K562 (cell line): Measurements from ENCODE around the gene CBX3. TPM values are rescaled to one million over a fixed set of nuclear protein-coding genes. Genes with fewer than 3 reads are reported as not detected.

ENCODE experiments used
- CEBPB ChIP-seq: fragments of 450-650 bp; IDR thresholded peaks from 2 replicates; pipeline ENCODE4 v1.6.1; 2016; ENCODE audit warnings: missing genetic modification characterization, missing compliant biosample characterization
- CHD4 ChIP-seq: fragments of 200-600 bp; sonication (generic); IDR thresholded peaks from 3 replicates; pipeline ENCODE4 v1.6.1; 2012; ENCODE audit warnings: low read depth, mild to moderate bottlenecking, mixed read lengths, low read length, inconsistent platforms; ENCODE audit not compliant: insufficient read depth, insufficient replicate concordance, poor library complexity, severe bottlenecking
- CREB3L1 ChIP-seq: fragments of 450-650 bp; IDR thresholded peaks from 2 replicates; pipeline ENCODE4 v1.6.1; 2014; ENCODE audit warnings: low read depth, mild to moderate bottlenecking, moderate library complexity, borderline replicate concordance
- HINFP ChIP-seq: fragments of 450-650 bp; conservative IDR thresholded peaks from 2 replicates; pipeline ENCODE4 v1.6.1; 2016; ENCODE audit warnings: missing genetic modification characterization, low read depth, mild to moderate bottlenecking, control low read depth, missing compliant biosample characterization
- MCM5 ChIP-seq: fragments of 450-650 bp; IDR thresholded peaks from 2 replicates; pipeline ENCODE4 v1.6.1; 2016; ENCODE audit warnings: low read depth
- NR1H2 ChIP-seq: sonication (generic); formaldehyde crosslinking; IDR thresholded peaks from 2 replicates; pipeline ENCODE4 v1.4.0; 2020; ENCODE audit warnings: mild to moderate bottlenecking, missing genetic modification reagents
- PRDM10 ChIP-seq: fragments of 450-650 bp; IDR thresholded peaks from 2 replicates; pipeline ENCODE4 v1.6.1; 2018; ENCODE audit not compliant: partially characterized antibody
- SMAD2 ChIP-seq: fragments of 150-350 bp; IDR thresholded peaks from 2 replicates; pipeline ENCODE4 v1.6.1; 2014; ENCODE audit warnings: low read depth, mild to moderate bottlenecking, low read length
- SMARCE1 ChIP-seq: fragments of 450-650 bp; IDR thresholded peaks from 2 replicates; pipeline ENCODE4 v1.7.1; 2016; ENCODE audit warnings: mild to moderate bottlenecking
- SREBF2 ChIP-seq: sonication (generic); formaldehyde crosslinking; IDR thresholded peaks from 2 replicates; pipeline ENCODE4 v1.4.0; 2020; ENCODE audit warnings: mild to moderate bottlenecking, missing genetic modification reagents
- TOE1 ChIP-seq, 2 experiments: fragments of 450-650 bp in 1 of 2; sonication (generic) in 1 of 2; formaldehyde crosslinking in 1 of 2; IDR thresholded peaks; 2 replicates each; pipeline versions ENCODE4 v1.7.1 to v1.8.0; 2016 to 2022; ENCODE audit warnings: borderline replicate concordance in 2 of 2, mild to moderate bottlenecking in 2 of 2, antibody characterized with exemption in 1 of 2, inconsistent platforms in 1 of 2, low read depth in 1 of 2, missing genetic modification reagents in 1 of 2, moderate library complexity in 1 of 2
- ZNF253 ChIP-seq: fragments of 250-450 bp; sonication (Bioruptor Pico); conservative IDR thresholded peaks from 2 replicates; pipeline ENCODE4 v1.6.1; 2021; ENCODE audit warnings: mild to moderate bottlenecking
- polyA plus RNA-seq, 8 experiments: library from polyadenylated mRNA; depleted of rRNA in 4 of 8; stranded (reverse) in 5 of 8; unstranded in 3 of 8; fragments of >200 nt; fragmentation: Nextera tagmentation in 2 of 8; fragmentation: Illumina TruSeq in 1 of 8; extraction: Ambion mirVana in 2 of 8; extraction: Trizol in 1 of 8; gene quantifications; 2 replicates each; pipeline versions ENCODE4 v1.2.1 to v1.2.3, GENCODE V29; 2011 to 2014; ENCODE audit warnings: inconsistent platforms in 1 of 8, missing spikeins in 1 of 8
- total RNA-seq, 7 experiments: library from RNA; depleted of rRNA in 6 of 7; stranded (reverse); fragments of >200 nt in 6 of 7; fragmentation: Illumina TruSeq in 2 of 7; extraction: Trizol in 2 of 7; gene quantifications; 2 replicates each; pipeline versions ENCODE4 v1.2.1 to v1.2.3, GENCODE V29; 2011 to 2021; ENCODE audit warnings: low replicate concordance in 1 of 7
- TF ChIP-seq, protein P1 (sequence below): sonication (generic); formaldehyde crosslinking; IDR thresholded peaks from 2 replicates; pipeline ENCODE4 v1.8.0; 2022; ENCODE audit warnings: mild to moderate bottlenecking, missing genetic modification reagents
- TF ChIP-seq, protein P2 (sequence below), 2 experiments: fragments of 250-450 bp in 1 of 2; fragments of 450-650 bp in 1 of 2; sonication (Bioruptor Pico) in 1 of 2; IDR thresholded peaks; 2 replicates each; pipeline versions ENCODE4 v1.6.1 to v1.8.0; 2016 to 2021; ENCODE audit warnings: mild to moderate bottlenecking in 2 of 2, moderate library complexity in 2 of 2, missing compliant biosample characterization in 1 of 2, missing genetic modification characterization in 1 of 2
- TF ChIP-seq, protein P3 (sequence below): fragments of 250-450 bp; sonication (Bioruptor Pico); IDR thresholded peaks from 2 replicates; pipeline ENCODE4 v1.8.0; 2021; ENCODE audit warnings: mild to moderate bottlenecking, moderate library complexity

The CBX3 gene
- total and polyA plus RNA-seq, 9 of the 15 experiments (the other 6 are each of a cell fraction or from before 2014, with no cell fraction given), result 198 to 413 (median 328) TPM

GRCh38 chr7:26188206-26188956, 13.2 kb upstream of the CBX3 start (continued):
- TF ChIP-seq, protein P1, sequence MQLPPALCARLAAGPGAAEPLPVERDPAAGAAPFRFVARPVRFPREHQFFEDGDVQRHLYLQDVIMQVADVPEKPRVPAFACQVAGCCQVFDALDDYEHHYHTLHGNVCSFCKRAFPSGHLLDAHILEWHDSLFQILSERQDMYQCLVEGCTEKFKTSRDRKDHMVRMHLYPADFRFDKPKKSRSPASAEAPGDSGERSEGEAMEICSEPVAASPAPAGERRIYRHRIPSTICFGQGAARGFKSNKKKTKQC (CRISPR knock-in tag), result no peak
- TF ChIP-seq SMARCE1 (no peak), SREBF2 (no peak), CREB3L1 (no peak), HINFP (no peak), TOE1 (IDR thresholded peaks at IDR 0.05; ENCODE audit: borderline replicate concordance) (no peak), TOE1 (CRISPR knock-in tag; IDR thresholded peaks at IDR 0.05; ENCODE audit: borderline replicate concordance, low read depth) (no peak), CEBPB (tag) (no peak), ZNF253 (CRISPR knock-in tag) (peak; percentile 12), SMAD2 (no peak), NR1H2 (CRISPR knock-in tag) (no peak), PRDM10 (no peak), CHD4 (no peak), MCM5 (no peak)
- TF ChIP-seq, protein P2, sequence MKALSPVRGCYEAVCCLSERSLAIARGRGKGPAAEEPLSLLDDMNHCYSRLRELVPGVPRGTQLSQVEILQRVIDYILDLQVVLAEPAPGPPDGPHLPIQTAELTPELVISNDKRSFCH (CRISPR knock-in tag; IDR thresholded peaks at IDR 0.05), result no peak
- TF ChIP-seq, protein P2 (tag; IDR thresholded peaks at IDR 0.05), result no peak
- TF ChIP-seq, protein P3, sequence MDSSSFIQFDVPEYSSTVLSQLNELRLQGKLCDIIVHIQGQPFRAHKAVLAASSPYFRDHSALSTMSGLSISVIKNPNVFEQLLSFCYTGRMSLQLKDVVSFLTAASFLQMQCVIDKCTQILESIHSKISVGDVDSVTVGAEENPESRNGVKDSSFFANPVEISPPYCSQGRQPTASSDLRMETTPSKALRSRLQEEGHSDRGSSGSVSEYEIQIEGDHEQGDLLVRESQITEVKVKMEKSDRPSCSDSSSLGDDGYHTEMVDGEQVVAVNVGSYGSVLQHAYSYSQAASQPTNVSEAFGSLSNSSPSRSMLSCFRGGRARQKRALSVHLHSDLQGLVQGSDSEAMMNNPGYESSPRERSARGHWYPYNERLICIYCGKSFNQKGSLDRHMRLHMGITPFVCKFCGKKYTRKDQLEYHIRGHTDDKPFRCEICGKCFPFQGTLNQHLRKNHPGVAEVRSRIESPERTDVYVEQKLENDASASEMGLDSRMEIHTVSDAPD (CRISPR knock-in tag), result no peak
